Sigmoid colon (tissue), 7 donors: ENCODE measurements around the gene TSPEAR. TPM values are rescaled to one million over a fixed set of nuclear protein-coding genes. Genes with fewer than 3 reads are reported as not detected.
"Not testable (repeated sequence)": the region's sequence is repeated elsewhere in the genome, so short reads cannot be mapped to it uniquely, and the experiment has no call there.

Source experiments
- DNase-seq: peaks from one replicate; pipeline ENCODE4 v3.0.0-alpha.2; 2019
- H3K27ac ChIP-seq, 4 donors: fragments of 200-600 bp; sonication (generic); one replicate each; pipeline ENCODE4 v1.5.1; 2016 to 2019; ENCODE audit warnings: mild to moderate bottlenecking in 1 of 4
- H3K27me3 ChIP-seq, 3 donors: fragments of 200-600 bp; sonication (generic); one replicate each; pipeline ENCODE4 v1.5.1; 2019; ENCODE audit warnings: mild to moderate bottlenecking in 1 of 3
- H3K36me3 ChIP-seq, 4 donors: fragments of 200-600 bp; sonication (generic); one replicate each; pipeline ENCODE4 v1.5.1; 2016 to 2019
- H3K4me1 ChIP-seq, 4 donors: fragments of 200-600 bp; sonication (generic); one replicate each; pipeline ENCODE4 v1.5.1; 2017 to 2019
- H3K4me3 ChIP-seq, 4 donors: fragments of 200-600 bp; sonication (generic); one replicate each; pipeline ENCODE4 v1.5.1; 2017 to 2019; ENCODE audit warnings: mild to moderate bottlenecking in 2 of 4, moderate library complexity in 1 of 4
- H3K9me3 ChIP-seq, 4 donors: fragments of 200-600 bp in 3 of 4; sonication (generic) in 3 of 4; one replicate each; pipeline versions ENCODE4 v1.5.1 to v1.6.1; 2013 to 2019
- EP300 ChIP-seq, 4 donors: sonication (generic); formaldehyde crosslinking; IDR thresholded peaks; one replicate each; pipeline ENCODE4 v1.6.1; 2017; ENCODE audit warnings: antibody characterized with exemption in 4 of 4
- POLR2A ChIP-seq, 2 donors: fragments of 450-650 bp; IDR thresholded peaks; one replicate each; pipeline ENCODE4 v1.6.1; 2016; ENCODE audit warnings: antibody characterized with exemption in 2 of 2, mild to moderate bottlenecking in 2 of 2, moderate library complexity in 2 of 2
- POLR2AphosphoS5 ChIP-seq, 4 donors: sonication (generic); formaldehyde crosslinking; IDR thresholded peaks; one replicate each; pipeline ENCODE4 v1.6.1; 2017; ENCODE audit warnings: antibody characterized with exemption in 4 of 4
- WGBS, 2 donors: extraction: QIAGEN DNeasy Blood & Tissue Kit; methylation state at CpG; one replicate each; pipeline ENCODE4 v1.1.7; 2013; 5-methylcytosine and 5-hydroxymethylcytosine counted together
- intact Hi-C: fragments of 100-400 bp; cut with DNase I; formaldehyde crosslinking; loops from one replicate; pipeline ENCODE4 v1.15.1; 2023
- polyA plus RNA-seq, 3 donors: library from polyadenylated mRNA; stranded (reverse); fragments of 200-250 nt; gene quantifications; one replicate each; pipeline ENCODE4 v1.2.3, GENCODE V29; 2013
- total RNA-seq, 4 donors: library from RNA; depleted of rRNA; stranded (reverse); fragments of >200 nt; gene quantifications; one replicate each; pipeline ENCODE4 v1.1.0, GENCODE V29; 2016
- TF ChIP-seq, protein P1 (sequence below), 4 experiments: fragments of 450-650 bp in 3 of 4; fragments of 200-600 bp in 1 of 4; IDR thresholded peaks; one replicate each; pipeline ENCODE4 v1.5.1; 2016 to 2019; ENCODE audit warnings: antibody characterized with exemption in 4 of 4, mild to moderate bottlenecking in 3 of 4, moderate library complexity in 2 of 4
- donor health status: healthy with polysubstance abuse.
- donor health status: Bipolar disorder and iron deficiency.
- donor health status: healthy.

TSPEAR gene
- total and polyA plus RNA-seq, 7 donors: under 0.01 to 0.20 TPM; not detected in 5

GRCh38 chr21:44594406-44594916 is 116.9 kb downstream of the TSPEAR start:
- Histone ChIP-seq H3K4me1 (no peaks in the 10 kb centered on the region), H3K27ac (no peak overlapping the region), H3K9me3 (no peaks in the 10 kb centered on the region), H3K4me3 (no peak overlapping the region), H3K27me3 (peaks cover 0 to 31% (median 18%) of the 10 kb centered on the region in 3 donors), H3K36me3 (no peaks in the 10 kb centered on the region)
- WGBS, 2 donors: 62 to 77% methylated on average over 12 of the region's 12 CpGs
- no peak for DNase-seq
- TF ChIP-seq POLR2AphosphoS5 (IDR thresholded peaks at IDR 0.05): no peak
- TF ChIP-seq, protein P1, sequence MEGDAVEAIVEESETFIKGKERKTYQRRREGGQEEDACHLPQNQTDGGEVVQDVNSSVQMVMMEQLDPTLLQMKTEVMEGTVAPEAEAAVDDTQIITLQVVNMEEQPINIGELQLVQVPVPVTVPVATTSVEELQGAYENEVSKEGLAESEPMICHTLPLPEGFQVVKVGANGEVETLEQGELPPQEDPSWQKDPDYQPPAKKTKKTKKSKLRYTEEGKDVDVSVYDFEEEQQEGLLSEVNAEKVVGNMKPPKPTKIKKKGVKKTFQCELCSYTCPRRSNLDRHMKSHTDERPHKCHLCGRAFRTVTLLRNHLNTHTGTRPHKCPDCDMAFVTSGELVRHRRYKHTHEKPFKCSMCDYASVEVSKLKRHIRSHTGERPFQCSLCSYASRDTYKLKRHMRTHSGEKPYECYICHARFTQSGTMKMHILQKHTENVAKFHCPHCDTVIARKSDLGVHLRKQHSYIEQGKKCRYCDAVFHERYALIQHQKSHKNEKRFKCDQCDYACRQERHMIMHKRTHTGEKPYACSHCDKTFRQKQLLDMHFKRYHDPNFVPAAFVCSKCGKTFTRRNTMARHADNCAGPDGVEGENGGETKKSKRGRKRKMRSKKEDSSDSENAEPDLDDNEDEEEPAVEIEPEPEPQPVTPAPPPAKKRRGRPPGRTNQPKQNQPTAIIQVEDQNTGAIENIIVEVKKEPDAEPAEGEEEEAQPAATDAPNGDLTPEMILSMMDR (IDR thresholded peaks at IDR 0.05): no peak
- no peak for TF ChIP-seq EP300 (IDR thresholded peaks at IDR 0.05)
- TF ChIP-seq POLR2A (IDR thresholded peaks at IDR 0.05): no peak
- intact Hi-C loops: no loop called here

DNA sequence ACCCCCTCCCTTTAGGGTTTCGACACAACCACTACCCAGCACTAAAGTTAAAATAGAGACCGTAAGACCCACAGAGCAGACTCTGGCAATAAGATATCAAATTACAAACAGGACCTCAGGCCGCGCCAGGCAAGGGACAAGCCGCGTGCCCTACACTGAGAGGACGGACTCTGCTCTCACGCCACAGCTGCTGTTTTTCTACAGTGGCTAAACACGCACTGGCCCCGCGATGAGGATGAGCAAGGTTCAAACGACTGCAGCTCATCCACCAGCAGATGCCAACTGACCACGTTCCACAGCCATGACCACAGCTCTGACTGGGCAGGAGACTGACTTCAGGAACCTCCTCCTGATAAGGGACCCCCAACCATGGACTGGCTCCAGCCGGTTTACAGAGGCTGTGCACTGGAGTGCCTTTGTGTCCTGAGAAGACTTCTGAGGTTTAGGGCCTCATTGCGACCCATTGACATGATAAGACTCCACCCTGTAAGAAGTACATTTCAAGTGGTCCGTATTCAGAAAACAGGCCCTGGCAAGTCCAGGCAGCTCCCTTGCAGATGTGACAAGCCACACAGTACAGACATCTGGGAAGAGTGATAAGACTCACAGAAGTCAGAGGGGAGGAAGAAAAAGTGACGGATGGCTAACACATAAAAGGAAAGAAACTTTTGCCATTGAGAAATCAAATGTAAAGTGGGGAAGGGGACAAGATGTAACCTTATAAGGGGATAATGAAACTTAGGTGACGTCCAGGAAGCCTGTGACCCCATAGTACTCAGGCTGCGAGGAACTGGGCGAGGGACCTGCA is 117.6 kb downstream of the TSPEAR start:
- intact Hi-C loops: no loop called here
- Histone ChIP-seq H3K9me3 (no peaks in the 10 kb centered on the region), H3K36me3 (no peaks in the 10 kb centered on the region), H3K27me3 (peaks cover 0 to 37% (median 23%) of the 10 kb centered on the region in 3 donors), H3K27ac (no peak overlapping the region), H3K4me3 (no peak overlapping the region), H3K4me1 (no peaks in the 10 kb centered on the region)
- TF ChIP-seq POLR2AphosphoS5 (IDR thresholded peaks at IDR 0.05) (no peak), EP300 (IDR thresholded peaks at IDR 0.05) (no peak), POLR2A (IDR thresholded peaks at IDR 0.05) (no peak)
- TF ChIP-seq, protein P1 (IDR thresholded peaks at IDR 0.05): no peak
- WGBS, 2 donors: 30 to 61% methylated on average over 20 of the region's 20 CpGs
- no peak for DNase-seq

- H3K4me1 ChIP-seq: no peaks in the 10 kb centered on the region
- no peaks in the 10 kb centered on the region for H3K36me3 ChIP-seq
- peaks cover 0 to 39% (median 23%) of the 10 kb centered on the region in 3 donors for H3K27me3 ChIP-seq
- no peak for DNase-seq
- WGBS, 2 donors: 52 to 63% methylated on average over 33 of the region's 33 CpGs
- intact Hi-C loops: no loop called here
- TF ChIP-seq EP300 (IDR thresholded peaks at IDR 0.05) (no peak), POLR2A (IDR thresholded peaks at IDR 0.05) (no peak), POLR2AphosphoS5 (IDR thresholded peaks at IDR 0.05) (no peak)
- TF ChIP-seq, protein P1 (IDR thresholded peaks at IDR 0.05): no peak
- H3K4me3 ChIP-seq: no peak within 1 kb of the TSS
- no peaks in the 10 kb centered on the region for H3K9me3 ChIP-seq
- no peak within 1 kb of the TSS for H3K27ac ChIP-seq
Observed at GRCh38 chr21:44592446-44593311, 118.7 kb downstream of the TSPEAR start, which contains the start of gene KRTAP10-6. Gene KRTAP10-6, minus strand, starts transcription at chr21:44592505. Its CDS starts 21 bp downstream, at chr21:44592484.

GRCh38 chr21:44591801-44592130 is 119.6 kb downstream of the TSPEAR start:
- intact Hi-C loops, H3K36me3 ChIP-seq, H3K4me1 ChIP-seq, DNase-seq, H3K27ac ChIP-seq, H3K4me3 ChIP-seq, H3K9me3 ChIP-seq: not testable (repeated sequence)
- 15 to 57% methylated on average over 4 of the region's 4 CpGs for WGBS, 2 donors
- H3K27me3 ChIP-seq: peaks cover 0 to 42% (median 23%) of the 10 kb centered on the region in 3 donors

DNA sequence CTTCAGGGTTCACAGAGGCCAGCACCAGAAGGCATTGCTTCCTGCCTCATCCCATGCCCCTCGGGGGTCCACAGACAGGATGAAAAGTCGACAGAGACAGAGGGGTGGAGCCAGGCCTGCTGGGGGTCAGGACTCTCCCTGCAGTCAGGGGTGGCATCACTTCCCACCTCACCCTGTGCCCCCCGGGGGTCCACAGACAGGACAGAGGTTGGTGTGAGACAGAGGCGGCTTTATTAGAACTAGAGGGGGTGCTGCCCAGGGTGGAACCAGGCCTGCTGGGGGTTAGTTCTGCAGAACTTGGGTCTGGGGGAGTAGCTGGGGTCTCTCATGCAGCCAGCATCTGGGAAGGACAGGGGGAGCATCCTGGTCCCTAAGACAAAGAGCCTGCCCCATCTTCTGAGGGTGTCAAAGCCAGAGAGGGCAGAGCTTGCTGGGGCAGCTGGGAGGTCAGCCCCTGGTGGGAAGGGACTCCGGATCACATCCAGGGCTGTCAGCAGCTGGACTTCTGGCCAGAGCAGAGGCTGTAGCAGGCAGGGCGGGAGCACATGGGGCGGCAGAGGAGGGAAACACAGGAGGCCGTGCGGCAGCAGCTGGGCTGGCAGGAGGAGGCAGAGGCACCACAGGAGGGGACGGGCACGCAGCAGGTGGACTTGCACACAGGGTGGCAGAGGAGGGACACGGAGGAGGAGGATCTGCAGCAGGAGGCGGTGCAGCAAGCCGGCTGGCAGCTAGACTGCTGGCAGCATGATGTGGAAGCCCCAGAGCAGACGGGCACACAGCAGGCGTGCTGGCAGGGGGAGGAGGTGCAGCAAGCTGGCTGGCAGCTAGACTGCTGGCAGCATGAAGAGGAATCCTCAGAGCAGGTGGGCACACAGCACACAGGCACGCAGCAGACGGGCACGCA is 120.2 kb downstream of the TSPEAR start:
- H3K36me3 ChIP-seq, H3K27ac ChIP-seq, H3K4me3 ChIP-seq, H3K4me1 ChIP-seq, intact Hi-C loops, H3K9me3 ChIP-seq, DNase-seq: not testable (repeated sequence)
- WGBS, 2 donors: 46 to 70% methylated on average over 18 to 19 of the region's 19 CpGs
- peaks cover 0 to 45% (median 26%) of the 10 kb centered on the region in 3 donors for H3K27me3 ChIP-seq
